ENCODE results near the gene KRT36. TPM values are rescaled to one million over a fixed set of nuclear protein-coding genes. Genes with fewer than 3 reads are reported as not detected.

Gene KRT36
- total RNA-seq, 2 experiments from 2014 or later = not detected

- Mint-ChIP-seq H3K4me1 (peaks cover 2% of the 10 kb centered on the region), H3K27ac (no peak overlapping the region)
- CTCF ChIA-PET = interaction anchor here (0.9 to 2.6 kb wide), 3 partner anchors 13 to 159 kb away, joined by 3 to 8 read pairs (median 3); no protein-coding TSS in a partner anchor
Observed at GRCh38 chr17:41490000-41490990, 585 bp upstream of the KRT36 start.

GRCh38 chr17:41486809-41487530 is 2.7 kb downstream of the KRT36 start:
- Mint-ChIP-seq H3K36me3 (ENCODE audit: low read depth) (no peaks in the 10 kb centered on the region), H3K4me3 (no peak overlapping the region), H3K27me3 (peaks cover 4% of the 10 kb centered on the region), H3K27ac (no peak overlapping the region), H3K9me3 (no peaks in the 10 kb centered on the region), H3K4me1 (peaks cover 2% of the 10 kb centered on the region)
- ChIA-PET CTCF (interaction anchor here (1.6 to 2.1 kb wide), 4 partner anchors 9 to 179 kb away, joined by 4 to 6 read pairs (median 4); no protein-coding TSS in a partner anchor), POLR2A (no interaction called here)
- peak; percentile 42 for DNase-seq

More at GRCh38 chr17:41490000-41490990, 585 bp upstream of the KRT36 start:
- POLR2A ChIA-PET = no interaction called here
- Mint-ChIP-seq H3K36me3 (ENCODE audit: low read depth) (no peaks in the 10 kb centered on the region), H3K4me3 (no peak overlapping the region), H3K27me3 (no peaks in the 10 kb centered on the region), H3K9me3 (no peaks in the 10 kb centered on the region)
- no peak for DNase-seq

- ChIA-PET POLR2A (no interaction called here), CTCF (interaction anchor here (1.6 to 2.1 kb wide), 3 partner anchors 9 to 180 kb away, joined by 4 to 6 read pairs (median 5); no protein-coding TSS in a partner anchor)
- DNase-seq = no peak
- Mint-ChIP-seq H3K27me3 (peaks cover 4% of the 10 kb centered on the region), H3K4me3 (no peak overlapping the region), H3K36me3 (ENCODE audit: low read depth) (no peaks in the 10 kb centered on the region), H3K27ac (no peak overlapping the region), H3K9me3 (no peaks in the 10 kb centered on the region), H3K4me1 (peaks cover 2% of the 10 kb centered on the region)
Observed at GRCh38 chr17:41486316-41486715, 3.4 kb downstream of the KRT36 start.

- H3K27ac Mint-ChIP-seq = no peak overlapping the region
- DNase-seq = no peak
- H3K4me1 Mint-ChIP-seq = peaks cover 2% of the 10 kb centered on the region
- ChIA-PET POLR2A (no interaction called here), CTCF (interaction anchor here (1.7 kb wide), 1 partner anchor 10 kb away, joined by 4 read pairs; no protein-coding TSS in a partner anchor)
- no peak overlapping the region for H3K4me3 Mint-ChIP-seq
- no peaks in the 10 kb centered on the region for H3K36me3 Mint-ChIP-seq (ENCODE audit: low read depth)
- peaks cover 4% of the 10 kb centered on the region for H3K27me3 Mint-ChIP-seq
- no peaks in the 10 kb centered on the region for H3K9me3 Mint-ChIP-seq
Observed at GRCh38 chr17:41484920-41485904, 4.5 kb downstream of the KRT36 start.

- no peak overlapping the region for H3K27ac Mint-ChIP-seq
- POLR2A ChIA-PET = no interaction called here
- no peaks in the 10 kb centered on the region for H3K36me3 Mint-ChIP-seq (ENCODE audit: low read depth)
Observed at GRCh38 chr17:41483991-41484826, 5.5 kb downstream of the KRT36 start.

GRCh38 chr17:41483531-41483930 is 6.2 kb downstream of the KRT36 start:
- no peak for DNase-seq
- H3K4me3 Mint-ChIP-seq = no peak overlapping the region
- POLR2A ChIA-PET = no interaction called here

More at GRCh38 chr17:41483991-41484826, 5.5 kb downstream of the KRT36 start:
- DNase-seq = no peak
- no peaks in the 10 kb centered on the region for H3K4me1 Mint-ChIP-seq
- CTCF ChIA-PET = interaction anchor here (1.0 kb wide), 1 partner anchor 65 kb away, joined by 4 read pairs; no protein-coding TSS in a partner anchor
- H3K27me3 Mint-ChIP-seq = peaks cover 4% of the 10 kb centered on the region
- no peak overlapping the region for H3K4me3 Mint-ChIP-seq
- no peaks in the 10 kb centered on the region for H3K9me3 Mint-ChIP-seq

GRCh38 chr17:41481036-41481435 is 8.7 kb downstream of the KRT36 start, which contains the start of gene KRT35:
TSS of gene KRT35 (minus strand) at chr17:41481151. CDS start at chr17:41481097, 54 bp downstream.
- no peak within 1 kb of the TSS for H3K27ac Mint-ChIP-seq

More at GRCh38 chr17:41483531-41483930, 6.2 kb downstream of the KRT36 start:
- Mint-ChIP-seq H3K9me3 (no peaks in the 10 kb centered on the region), H3K27ac (no peak overlapping the region), H3K27me3 (peaks cover 4% of the 10 kb centered on the region), H3K4me1 (no peaks in the 10 kb centered on the region), H3K36me3 (ENCODE audit: low read depth) (no peaks in the 10 kb centered on the region)
- CTCF ChIA-PET = interaction anchor here (1.0 to 1.5 kb wide), 2 partner anchors 14 to 65 kb away, joined by 3 to 4 read pairs; no protein-coding TSS in a partner anchor

GRCh38 chr17:41480581-41480980 is 9.1 kb downstream of the KRT36 start:
- ChIA-PET CTCF (no interaction called here), POLR2A (no interaction called here)
- Mint-ChIP-seq H3K9me3 (no peaks in the 10 kb centered on the region), H3K27me3 (peaks cover 4% of the 10 kb centered on the region), H3K4me1 (no peaks in the 10 kb centered on the region), H3K4me3 (no peak overlapping the region), H3K27ac (no peak overlapping the region), H3K36me3 (ENCODE audit: low read depth) (no peaks in the 10 kb centered on the region)
- no peak for DNase-seq

More at GRCh38 chr17:41481036-41481435, 8.7 kb downstream of the KRT36 start, which contains the start of gene KRT35:
- H3K9me3 Mint-ChIP-seq = no peaks in the 10 kb centered on the region
- CTCF ChIA-PET = interaction anchor here (0.6 kb wide), 1 partner anchor 213 kb away, joined by 3 read pairs; no protein-coding TSS in a partner anchor
- POLR2A ChIA-PET = no interaction called here
- H3K27me3 Mint-ChIP-seq = peaks cover 4% of the 10 kb centered on the region
- no peaks in the 10 kb centered on the region for H3K4me1 Mint-ChIP-seq
- DNase-seq = no peak
- H3K4me3 Mint-ChIP-seq = no peak within 1 kb of the TSS
- H3K36me3 Mint-ChIP-seq (ENCODE audit: low read depth) = no peaks in the 10 kb centered on the region

- no peak overlapping the region for H3K4me3 Mint-ChIP-seq
- ChIA-PET CTCF (no interaction called here), POLR2A (no interaction called here)
- DNase-seq = no peak
- H3K27ac Mint-ChIP-seq = no peak overlapping the region
- H3K36me3 Mint-ChIP-seq (ENCODE audit: low read depth) = no peaks in the 10 kb centered on the region
- no peaks in the 10 kb centered on the region for H3K9me3 Mint-ChIP-seq
- peaks cover 4% of the 10 kb centered on the region for H3K27me3 Mint-ChIP-seq
- no peaks in the 10 kb centered on the region for H3K4me1 Mint-ChIP-seq
Observed at GRCh38 chr17:41480136-41480535, 9.6 kb downstream of the KRT36 start.

GRCh38 chr17:41478237-41478636 is 11.5 kb downstream of the KRT36 start:
- no peaks in the 10 kb centered on the region for H3K9me3 Mint-ChIP-seq
- H3K4me1 Mint-ChIP-seq = no peaks in the 10 kb centered on the region
- no peak for DNase-seq
- H3K36me3 Mint-ChIP-seq (ENCODE audit: low read depth) = no peaks in the 10 kb centered on the region
- no peak overlapping the region for H3K4me3 Mint-ChIP-seq
- peaks cover 2% of the 10 kb centered on the region for H3K27me3 Mint-ChIP-seq
- ChIA-PET POLR2A (no interaction called here), CTCF (interaction anchor here (1.1 kb wide), 1 partner anchor 20 kb away, joined by 3 read pairs; no protein-coding TSS in a partner anchor)
- H3K27ac Mint-ChIP-seq = no peak overlapping the region

Measured in activated CD4-positive, alpha-beta memory T cell treated with anti-CD3 and anti-CD28 coated beads, Interleukin-2, amount 10 ng/mL, durations not matched to agents 7 days and 5 days (primary cell).